PC-9 (cell line): ENCODE data around the gene HACD2. TPM values are rescaled to one million over a fixed set of nuclear protein-coding genes. Genes with fewer than 3 reads are reported as not detected.

ENCODE experiments used
- BruUV-seq: library from RNA; stranded (reverse); fragments of 400-500 nt; replicated peaks from 2 replicates; lab custom pipeline; 2021; lab: Mats Ljungman, UMichigan
- CTCF ChIA-PET: fragments of 300-600 bp; sonication (Branson Sonifier 250); formaldehyde crosslinking; loops from one replicate; lab custom pipeline; 2022; ENCODE audit warnings: antibody characterized with exemption; lab: Charles Lee
- POLR2A ChIA-PET: fragments of 300-600 bp; sonication (Branson Sonifier 250); formaldehyde crosslinking; loops from one replicate; lab custom pipeline; 2022; ENCODE audit warnings: antibody characterized with exemption; ENCODE audit not compliant: unreplicated experiment; lab: Charles Lee
- DNase-seq, 2 experiments: peaks; one replicate each; pipeline versions ENCODE4 v3.0.0 to v3.0.0-alpha.2; 2015 to 2022; ENCODE audit warnings: mixed read lengths in 1 of 2
- H2AFZ ChIP-seq: fragments of 200-600 bp; sonication (generic); 2 replicates; pipeline ENCODE4 v1.8.1; 2017; ENCODE audit warnings: antibody characterized with exemption
- H3F3A ChIP-seq: fragments of 200-600 bp; sonication (generic); 2 replicates; pipeline ENCODE4 v1.8.1; 2017; ENCODE audit warnings: antibody characterized with exemption, mild to moderate bottlenecking, low read depth; ENCODE audit not compliant: insufficient read depth
- H3K27ac ChIP-seq: fragments of 200-600 bp; sonication (generic); 2 replicates; pipeline ENCODE4 v1.6.1; 2016; ENCODE audit warnings: mixed run types
- H3K27me3 ChIP-seq: fragments of 200-600 bp; sonication (generic); 2 replicates; pipeline ENCODE4 v1.6.1; 2016; ENCODE audit warnings: low read depth, mixed run types; ENCODE audit not compliant: insufficient read depth
- H3K36me3 ChIP-seq: fragments of 200-600 bp; sonication (generic); 2 replicates; pipeline ENCODE4 v1.6.1; 2016; ENCODE audit warnings: low read depth, mixed run types
- H3K4me1 ChIP-seq: fragments of 200-600 bp; sonication (generic); replicated peaks from 2 replicates; pipeline ENCODE4 v1.6.1; 2016; ENCODE audit warnings: mixed run types; ENCODE audit not compliant: insufficient read depth
- H3K4me2 ChIP-seq: fragments of 200-600 bp; sonication (generic); 2 replicates; pipeline ENCODE4 v1.6.1; 2017; ENCODE audit warnings: mixed run types
- H3K4me3 ChIP-seq: fragments of 200-600 bp; sonication (generic); 2 replicates; pipeline ENCODE4 v1.6.1; 2016; ENCODE audit warnings: mixed run types
- H3K79me2 ChIP-seq: fragments of 200-600 bp; sonication (generic); 2 replicates; pipeline ENCODE4 v1.6.1; 2017; ENCODE audit warnings: low read depth, mixed run types
- H3K9me2 ChIP-seq: fragments of 200-600 bp; sonication (generic); 2 replicates; pipeline ENCODE4 v1.8.1; 2017; ENCODE audit warnings: mild to moderate bottlenecking; ENCODE audit not compliant: insufficient read depth
- H3K9me3 ChIP-seq: fragments of 200-600 bp; sonication (generic); 2 replicates; pipeline ENCODE4 v1.8.1; 2016; ENCODE audit warnings: low read depth; ENCODE audit not compliant: insufficient read depth
- H4K20me1 ChIP-seq: fragments of 200-600 bp; sonication (generic); 2 replicates; pipeline ENCODE4 v1.8.1; 2017; ENCODE audit not compliant: insufficient read depth
- EZH2 ChIP-seq: fragments of 200-600 bp; sonication (generic); IDR thresholded peaks from 2 replicates; pipeline ENCODE4 v1.8.0; 2017; ENCODE audit warnings: antibody characterized with exemption, low read depth
- intact Hi-C: fragments of 100-400 bp; cut with micrococcal nuclease; formaldehyde crosslinking; loops from one replicate; pipeline ENCODE4 v1.10.0; 2022; ENCODE audit not compliant: unreplicated experiment
- total RNA-seq: library from RNA; stranded (reverse); gene quantifications from 2 replicates; pipeline ENCODE4 v1.2.3, GENCODE V29; 2021
- TF ChIP-seq, protein P1 (sequence below): fragments of 200-600 bp; sonication (generic); conservative IDR thresholded peaks from 2 replicates; pipeline ENCODE4 v1.6.1; 2017; ENCODE audit warnings: mixed run types, antibody characterized with exemption, mild to moderate bottlenecking, moderate library complexity

The HACD2 gene
- total RNA-seq, 1 experiment from 2014 or later, result 53.3 TPM

DNA sequence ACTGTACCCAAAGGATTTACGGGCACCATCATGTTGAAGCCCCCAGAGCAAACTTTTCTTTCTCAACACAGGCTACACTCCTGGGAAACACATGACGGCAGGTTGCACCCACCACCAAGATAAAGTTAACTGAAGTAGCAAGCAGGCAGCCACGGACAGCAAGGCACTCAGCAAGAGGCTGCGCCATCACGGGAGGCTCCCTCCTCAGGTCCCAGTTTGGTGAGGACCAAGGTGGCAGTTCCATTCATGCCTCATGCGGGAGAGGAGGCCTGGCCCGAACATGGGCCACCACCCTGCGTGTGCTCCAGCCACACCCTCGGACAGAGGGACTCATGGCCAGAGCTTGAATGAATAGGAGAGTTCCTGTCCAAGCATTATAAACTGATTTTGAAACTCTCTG, 142.7 kb downstream of the HACD2 start:
- H3K36me3 ChIP-seq, result no peaks in the 10 kb centered on the region
- ChIA-PET POLR2A (interaction anchor here (0.6 kb wide), 1 partner anchor 35 kb away, joined by 3 read pairs; no protein-coding TSS in a partner anchor), CTCF (no interaction called here)
- H3K79me2 ChIP-seq, result no peaks in the 10 kb centered on the region
- H3K27me3 ChIP-seq, result no peaks in the 10 kb centered on the region
- H3K27ac ChIP-seq, result no peak overlapping the region
- BruUV-seq, result no TSS peak
- H3K4me2 ChIP-seq, result no peak overlapping the region
- no peak overlapping the region for H2AFZ ChIP-seq
- no peak for DNase-seq
- H3K4me3 ChIP-seq, result no peak overlapping the region
- no peaks in the 10 kb centered on the region for H3K4me1 ChIP-seq
- TF ChIP-seq, protein P1, sequence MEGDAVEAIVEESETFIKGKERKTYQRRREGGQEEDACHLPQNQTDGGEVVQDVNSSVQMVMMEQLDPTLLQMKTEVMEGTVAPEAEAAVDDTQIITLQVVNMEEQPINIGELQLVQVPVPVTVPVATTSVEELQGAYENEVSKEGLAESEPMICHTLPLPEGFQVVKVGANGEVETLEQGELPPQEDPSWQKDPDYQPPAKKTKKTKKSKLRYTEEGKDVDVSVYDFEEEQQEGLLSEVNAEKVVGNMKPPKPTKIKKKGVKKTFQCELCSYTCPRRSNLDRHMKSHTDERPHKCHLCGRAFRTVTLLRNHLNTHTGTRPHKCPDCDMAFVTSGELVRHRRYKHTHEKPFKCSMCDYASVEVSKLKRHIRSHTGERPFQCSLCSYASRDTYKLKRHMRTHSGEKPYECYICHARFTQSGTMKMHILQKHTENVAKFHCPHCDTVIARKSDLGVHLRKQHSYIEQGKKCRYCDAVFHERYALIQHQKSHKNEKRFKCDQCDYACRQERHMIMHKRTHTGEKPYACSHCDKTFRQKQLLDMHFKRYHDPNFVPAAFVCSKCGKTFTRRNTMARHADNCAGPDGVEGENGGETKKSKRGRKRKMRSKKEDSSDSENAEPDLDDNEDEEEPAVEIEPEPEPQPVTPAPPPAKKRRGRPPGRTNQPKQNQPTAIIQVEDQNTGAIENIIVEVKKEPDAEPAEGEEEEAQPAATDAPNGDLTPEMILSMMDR, result no peak
- no peak for TF ChIP-seq EZH2
- H3F3A ChIP-seq, result no peaks in the 10 kb centered on the region
- no peaks in the 10 kb centered on the region for H3K9me3 ChIP-seq
- intact Hi-C loops, result no loop called here
- no peaks in the 10 kb centered on the region for H3K9me2 ChIP-seq
- H4K20me1 ChIP-seq, result no peaks in the 10 kb centered on the region

Other genes with a start within 250 kb of the HACD2 start
- gene ADCY5, start 136.0 kb downstream of the HACD2 start, total RNA-seq, result 0.24 TPM in 1 of 2 replicates, not detected in the other